ENCODE results near the gene SMR3B. TPM values are rescaled to one million over a fixed set of nuclear protein-coding genes. Genes with fewer than 3 reads are reported as not detected.

Gene SMR3B
- total RNA-seq, 4 donors from 2014 or later: not detected

DNA sequence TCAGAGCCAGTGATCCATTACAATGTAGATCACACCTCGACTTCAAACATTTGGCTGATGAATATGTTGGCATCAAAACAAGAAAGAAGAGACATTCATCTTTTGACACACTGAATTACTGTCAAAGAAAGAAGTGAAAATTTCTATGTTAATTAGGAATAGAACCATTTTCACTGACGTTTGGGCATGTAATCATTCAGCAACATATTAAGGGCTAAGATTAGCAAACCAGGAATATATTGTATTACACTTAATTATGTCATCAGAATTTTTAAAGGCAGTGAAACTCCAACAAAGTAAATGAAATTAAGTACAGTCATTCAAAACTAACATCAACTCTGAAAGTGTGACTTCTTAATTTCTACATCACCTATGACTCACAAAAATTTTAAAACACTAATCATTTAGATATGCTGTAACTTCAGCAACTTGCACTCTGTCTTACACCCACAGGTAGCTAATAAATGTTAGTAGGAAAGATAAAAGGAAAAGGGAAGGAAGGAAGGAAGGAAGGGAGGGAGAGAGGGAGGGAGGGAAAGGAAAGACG is 23.7 kb upstream of the SMR3B start:
- no peak for DNase-seq (ENCODE audit: low spot score in 2 of 2)
- WGBS, 2 donors: 35 to 43% methylated on average over 3 of the region's 3 CpGs
- intact Hi-C loops (cut with DNase I; ENCODE audit: low total_unique reads): no loop called here
- H3K4me3 ChIP-seq (ENCODE audit: low read depth, poor library complexity, severe bottlenecking): no peak overlapping the region
- no peak for TF ChIP-seq POLR2A (IDR thresholded peaks at IDR 0.05)
- TF ChIP-seq CTCF (IDR thresholded peaks at IDR 0.05): no peak

- DNase-seq (ENCODE audit: low spot score in 2 of 2): no peak
- intact Hi-C loops (cut with DNase I; ENCODE audit: low total_unique reads): no loop called here
- H3K4me3 ChIP-seq (ENCODE audit: low read depth, poor library complexity, severe bottlenecking): no peak within 1 kb of the TSS
- WGBS, 2 donors: 79 to 90% methylated on average over 3 of the region's 3 CpGs
- no peak for TF ChIP-seq POLR2A (IDR thresholded peaks at IDR 0.05)
- TF ChIP-seq CTCF (IDR thresholded peaks at IDR 0.05): no peak
These were observed 22.5 kb upstream of the SMR3B start, which contains the start of gene SMR3A for GRCh38 chr4:70360460-70360859. SMR3A (plus strand) TSS chr4:70360760; CDS start chr4:70362116, 1,356 bp downstream.

DNA sequence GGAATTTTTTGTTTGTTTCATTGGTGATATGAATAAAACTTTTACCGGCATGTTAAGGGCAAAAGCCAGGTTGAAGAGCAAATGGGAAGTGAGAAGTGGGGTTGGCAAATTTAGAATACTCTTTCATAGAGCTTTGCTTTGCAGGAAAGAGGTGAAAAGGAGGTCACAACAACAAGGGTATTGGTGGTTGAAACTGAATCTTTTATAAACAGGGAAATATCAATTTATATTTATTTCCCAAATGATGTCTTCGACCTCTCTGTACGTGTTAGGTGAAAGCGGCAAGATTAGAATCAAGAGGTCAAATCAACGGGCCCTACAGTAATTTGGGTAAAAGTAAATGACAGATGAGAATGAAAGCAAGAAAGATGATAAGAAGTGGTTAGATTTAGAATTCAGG is 18.9 kb upstream of the SMR3B start:
- intact Hi-C loops (cut with DNase I; ENCODE audit: low total_unique reads): no loop called here
- 90 to 96% methylated on average over 5 of the region's 5 CpGs for WGBS, 2 donors

DNA sequence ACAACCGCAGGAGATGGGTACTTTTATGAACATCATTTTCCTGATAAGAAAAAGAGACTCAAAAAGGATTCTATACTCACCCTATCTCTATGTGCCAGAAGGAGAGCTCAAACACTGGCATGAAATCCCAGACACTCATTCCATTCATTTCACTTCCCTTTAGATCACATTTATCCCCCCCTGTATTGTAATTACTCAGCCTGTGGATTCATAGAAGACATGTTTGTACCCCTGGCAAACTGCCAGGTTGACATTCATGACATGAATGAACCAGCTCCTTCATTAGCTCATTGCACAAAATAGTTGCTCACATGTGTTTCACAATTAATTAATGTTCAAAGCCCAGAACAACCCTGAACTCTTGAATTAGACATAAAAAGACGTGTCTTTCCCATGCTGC is 17.5 kb upstream of the SMR3B start:
- no peak for DNase-seq (ENCODE audit: low spot score in 2 of 2)
- intact Hi-C loops (cut with DNase I; ENCODE audit: low total_unique reads): no loop called here
- no peak for TF ChIP-seq POLR2A (IDR thresholded peaks at IDR 0.05)
- no peak for TF ChIP-seq CTCF (IDR thresholded peaks at IDR 0.05)
- WGBS, 2 donors: 30 to 40% methylated on average over 2 of the region's 2 CpGs
- no peak overlapping the region for H3K4me3 ChIP-seq (ENCODE audit: low read depth, poor library complexity, severe bottlenecking)

More for the DNA sequence above, 18.9 kb upstream of the SMR3B start:
- H3K4me3 ChIP-seq (ENCODE audit: low read depth, poor library complexity, severe bottlenecking): no peak overlapping the region
- no peak for DNase-seq (ENCODE audit: low spot score in 2 of 2)
- TF ChIP-seq POLR2A (IDR thresholded peaks at IDR 0.05): no peak
- no peak for TF ChIP-seq CTCF (IDR thresholded peaks at IDR 0.05)

GRCh38 chr4:70367813-70368212 is 15.1 kb upstream of the SMR3B start:
- TF ChIP-seq CTCF (IDR thresholded peaks at IDR 0.05) (no peak), POLR2A (IDR thresholded peaks at IDR 0.05) (no peak)
- WGBS, 2 donors: 88 to 100% methylated on average over 1 of the region's 1 CpG
- intact Hi-C loops (cut with DNase I; ENCODE audit: low total_unique reads): no loop called here
- no peak overlapping the region for H3K4me3 ChIP-seq (ENCODE audit: low read depth, poor library complexity, severe bottlenecking)
- no peak for DNase-seq (ENCODE audit: low spot score in 2 of 2)

DNA sequence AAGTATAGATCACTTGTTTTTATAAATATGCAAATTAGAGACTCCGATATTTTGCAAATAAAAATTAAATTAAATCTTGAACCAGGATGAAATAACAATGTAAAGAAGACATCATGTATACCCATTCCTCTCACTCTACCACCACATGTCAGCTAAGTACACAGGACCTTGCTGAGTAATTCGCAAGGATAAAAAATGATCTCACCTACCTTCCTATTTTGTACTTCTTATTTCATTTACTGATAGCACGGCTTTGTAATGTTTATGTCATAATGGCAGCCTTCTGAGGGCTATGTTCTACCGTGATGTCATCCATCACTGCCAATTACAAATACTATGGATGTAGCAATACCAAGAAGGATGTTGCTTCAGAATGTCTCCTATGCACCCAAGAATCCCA is 10.9 kb upstream of the SMR3B start:
- TF ChIP-seq CTCF (IDR thresholded peaks at IDR 0.05) (no peak), POLR2A (IDR thresholded peaks at IDR 0.05) (no peak)
- no peak for DNase-seq (ENCODE audit: low spot score in 2 of 2)
- intact Hi-C loops (cut with DNase I; ENCODE audit: low total_unique reads): no loop called here
- WGBS, 2 donors: 85 to 91% methylated on average over 4 of the region's 4 CpGs
- H3K4me3 ChIP-seq (ENCODE audit: low read depth, poor library complexity, severe bottlenecking): no peak overlapping the region
